NCI-H2227 treated with DMSO at 0.1 percent for 48 hours (cell line): ENCODE results near the gene RHBG.
"Not testable (repeated sequence)": the region's sequence is repeated elsewhere in the genome, so short reads cannot be mapped to it uniquely, and the experiment has no call there.

Experiments used
- DNase-seq: peaks from one replicate; lab custom pipeline; 2025; lab: John Stamatoyannopoulos, UW

RHBG gene, protein sequence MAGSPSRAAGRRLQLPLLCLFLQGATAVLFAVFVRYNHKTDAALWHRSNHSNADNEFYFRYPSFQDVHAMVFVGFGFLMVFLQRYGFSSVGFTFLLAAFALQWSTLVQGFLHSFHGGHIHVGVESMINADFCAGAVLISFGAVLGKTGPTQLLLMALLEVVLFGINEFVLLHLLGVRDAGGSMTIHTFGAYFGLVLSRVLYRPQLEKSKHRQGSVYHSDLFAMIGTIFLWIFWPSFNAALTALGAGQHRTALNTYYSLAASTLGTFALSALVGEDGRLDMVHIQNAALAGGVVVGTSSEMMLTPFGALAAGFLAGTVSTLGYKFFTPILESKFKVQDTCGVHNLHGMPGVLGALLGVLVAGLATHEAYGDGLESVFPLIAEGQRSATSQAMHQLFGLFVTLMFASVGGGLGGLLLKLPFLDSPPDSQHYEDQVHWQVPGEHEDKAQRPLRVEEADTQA

DNA sequence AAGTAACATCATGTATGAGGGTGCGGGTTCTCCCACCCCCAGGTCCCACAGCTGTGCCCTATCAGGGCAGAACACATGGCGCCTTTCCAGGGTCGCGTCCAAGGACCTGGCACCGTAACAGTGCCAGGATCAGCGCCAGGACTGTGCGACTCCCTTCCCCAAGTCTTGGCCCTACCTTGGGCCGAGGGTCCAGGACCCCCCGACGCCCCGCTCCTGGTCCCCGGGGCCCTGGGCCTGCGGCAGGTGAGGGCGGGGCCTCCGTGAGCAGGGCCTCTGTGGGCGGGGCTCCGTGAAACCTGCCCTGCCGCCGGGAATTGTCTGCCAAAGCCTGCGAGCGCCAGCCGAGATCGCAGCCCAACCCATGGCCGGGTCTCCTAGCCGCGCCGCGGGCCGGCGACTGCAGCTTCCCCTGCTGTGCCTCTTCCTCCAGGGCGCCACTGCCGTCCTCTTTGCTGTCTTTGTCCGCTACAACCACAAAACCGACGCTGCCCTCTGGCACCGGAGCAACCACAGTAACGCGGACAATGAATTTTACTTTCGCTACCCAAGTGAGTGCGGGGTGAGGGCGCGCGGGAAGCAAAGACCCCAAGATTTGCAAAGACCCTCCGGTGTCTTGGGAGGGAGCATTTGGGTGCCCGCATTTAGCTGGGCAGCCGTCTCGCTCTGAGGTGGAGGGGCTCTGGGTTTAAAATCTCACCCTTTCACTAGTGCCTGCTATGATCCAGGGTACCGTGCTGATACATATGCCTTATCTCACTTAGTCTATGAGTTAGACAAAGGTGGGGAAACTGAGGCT, at the start of gene RHBG:
RHBG (plus strand) TSS at position 323 of the 796 bp plus-strand sequence; CDS start at position 362, 39 bp downstream.
- DNase-seq: no peak

DNA sequence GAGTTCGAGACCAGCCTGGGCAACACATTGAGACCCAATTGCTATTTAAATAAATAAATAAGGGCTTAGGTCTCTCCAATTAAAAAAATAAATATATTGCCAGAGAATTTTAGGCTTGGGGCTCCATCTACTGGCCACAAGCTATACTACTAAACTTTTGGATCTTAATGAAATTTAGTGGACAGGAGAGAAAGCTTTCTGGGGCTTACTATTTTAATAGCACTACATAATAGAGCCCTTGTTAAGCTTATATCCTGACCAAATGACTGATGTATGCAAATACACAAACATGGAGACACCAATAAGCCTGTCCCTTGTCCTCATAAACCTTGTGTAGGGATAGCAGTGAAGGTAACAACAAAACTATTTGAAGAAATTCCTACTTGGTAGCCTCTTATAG, 49.3 kb upstream of the RHBG start:
- DNase-seq: no peak

DNA sequence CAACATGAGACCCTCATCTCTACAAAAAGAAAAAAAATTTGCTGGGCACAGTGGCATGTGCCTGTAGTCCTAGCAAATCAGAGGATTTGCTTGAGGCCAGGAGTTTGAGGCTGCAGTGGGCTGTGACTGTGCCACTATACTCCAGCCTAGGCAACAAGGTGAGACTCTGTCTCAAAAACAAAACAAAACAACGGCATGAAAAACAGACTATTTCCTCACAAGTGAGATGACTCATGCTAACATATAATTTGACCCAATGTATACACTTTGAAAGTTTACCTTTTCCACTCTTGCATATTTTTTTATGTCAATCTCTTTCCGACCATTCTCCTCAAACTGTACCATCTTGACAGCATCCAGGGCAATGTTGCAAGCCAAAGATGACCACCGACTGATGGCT, 48.5 kb upstream of the RHBG start:
- no peak for DNase-seq

DNA sequence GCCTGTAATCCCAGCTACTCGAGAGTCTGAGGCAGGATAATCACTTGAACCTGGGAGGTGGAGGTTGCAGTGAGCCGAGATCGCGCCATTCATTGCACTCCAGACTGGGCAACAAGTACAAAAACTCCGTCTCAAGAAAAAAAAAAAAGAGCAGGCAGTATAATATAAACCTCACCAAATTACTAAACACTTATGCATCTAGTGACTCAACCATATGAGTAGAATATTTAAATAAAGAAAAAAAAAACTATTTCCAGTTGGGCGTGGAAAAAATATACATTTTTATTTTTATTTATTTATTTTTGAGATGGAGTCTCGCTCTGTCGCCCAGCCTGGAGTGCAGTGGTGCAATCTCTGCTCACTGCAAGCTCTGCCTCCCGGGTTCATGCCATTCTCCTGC, 45.8 kb upstream of the RHBG start:
- DNase-seq: not testable (repeated sequence)

DNA sequence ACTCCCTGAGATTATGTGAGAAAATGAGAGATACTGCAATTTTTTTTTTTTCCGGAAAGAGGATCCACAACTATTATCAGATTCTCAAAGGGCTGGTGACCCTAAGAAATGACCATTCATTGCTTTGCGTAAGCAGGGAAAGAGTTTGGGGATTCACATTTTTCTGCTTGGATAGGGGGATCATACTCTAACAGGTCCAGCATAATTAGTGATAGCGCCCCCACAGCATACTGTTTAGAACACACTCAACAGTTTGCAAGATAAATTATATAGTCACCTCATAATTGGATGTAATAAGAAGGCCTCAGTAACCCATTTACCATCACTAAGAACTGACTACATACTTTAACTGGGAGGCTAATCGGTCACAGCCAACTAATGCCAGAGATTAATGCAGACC, 32.8 kb upstream of the RHBG start:
- no peak for DNase-seq

DNA sequence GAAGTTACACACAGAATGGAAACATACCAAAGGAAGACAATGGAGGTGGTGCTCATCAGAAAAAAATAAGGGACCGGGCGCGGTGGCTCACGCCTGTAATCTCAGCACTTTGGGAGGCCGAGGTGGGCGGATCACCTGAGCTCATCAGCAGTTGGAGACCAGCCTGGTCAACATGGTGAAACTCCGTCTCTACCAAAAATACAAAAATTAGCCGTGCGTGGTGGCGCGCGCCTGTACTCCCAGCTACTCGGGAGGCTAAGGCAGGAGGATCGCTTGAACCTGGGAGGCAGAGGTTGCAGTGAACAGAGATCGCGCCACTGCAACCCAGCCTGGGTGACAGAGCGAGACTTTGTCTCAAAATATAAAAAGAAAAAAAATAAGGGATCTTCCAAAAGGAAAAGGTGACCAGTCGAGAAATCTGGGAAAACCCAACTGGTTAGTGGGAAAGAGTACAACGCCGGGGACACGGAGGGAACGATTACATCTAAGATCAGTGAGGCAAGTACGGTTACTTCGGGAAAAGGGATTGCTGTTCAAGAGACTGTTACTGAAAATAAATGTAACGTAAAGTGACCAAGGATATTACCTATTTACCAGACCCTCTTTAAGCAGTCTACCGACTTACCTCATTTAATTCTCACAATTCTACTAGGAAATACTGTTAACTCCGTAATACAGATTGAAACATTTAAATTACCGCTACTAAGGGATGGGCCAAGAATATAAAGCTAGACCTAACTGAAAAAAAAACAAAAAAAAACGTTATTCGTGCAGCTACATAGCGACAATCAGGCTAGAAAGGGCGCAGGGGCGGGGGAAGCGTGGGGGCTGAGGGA, 31.7 kb upstream of the RHBG start:
- no peak for DNase-seq

DNA sequence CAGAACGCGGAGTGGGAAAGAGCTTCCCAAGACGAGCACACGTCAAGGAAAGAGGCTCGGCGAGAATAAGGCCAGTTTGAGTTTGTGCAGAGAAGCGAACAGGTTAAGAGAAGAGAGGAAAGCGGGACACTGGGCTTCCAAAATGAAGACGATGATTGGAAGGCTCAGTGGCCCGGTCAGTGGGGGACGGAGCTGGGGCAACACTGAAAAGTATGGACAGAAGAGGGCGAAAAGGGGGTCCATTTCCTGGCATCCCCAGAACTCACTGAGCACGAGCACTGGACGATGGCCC, 31.2 kb upstream of the RHBG start:
- DNase-seq: no peak

DNA sequence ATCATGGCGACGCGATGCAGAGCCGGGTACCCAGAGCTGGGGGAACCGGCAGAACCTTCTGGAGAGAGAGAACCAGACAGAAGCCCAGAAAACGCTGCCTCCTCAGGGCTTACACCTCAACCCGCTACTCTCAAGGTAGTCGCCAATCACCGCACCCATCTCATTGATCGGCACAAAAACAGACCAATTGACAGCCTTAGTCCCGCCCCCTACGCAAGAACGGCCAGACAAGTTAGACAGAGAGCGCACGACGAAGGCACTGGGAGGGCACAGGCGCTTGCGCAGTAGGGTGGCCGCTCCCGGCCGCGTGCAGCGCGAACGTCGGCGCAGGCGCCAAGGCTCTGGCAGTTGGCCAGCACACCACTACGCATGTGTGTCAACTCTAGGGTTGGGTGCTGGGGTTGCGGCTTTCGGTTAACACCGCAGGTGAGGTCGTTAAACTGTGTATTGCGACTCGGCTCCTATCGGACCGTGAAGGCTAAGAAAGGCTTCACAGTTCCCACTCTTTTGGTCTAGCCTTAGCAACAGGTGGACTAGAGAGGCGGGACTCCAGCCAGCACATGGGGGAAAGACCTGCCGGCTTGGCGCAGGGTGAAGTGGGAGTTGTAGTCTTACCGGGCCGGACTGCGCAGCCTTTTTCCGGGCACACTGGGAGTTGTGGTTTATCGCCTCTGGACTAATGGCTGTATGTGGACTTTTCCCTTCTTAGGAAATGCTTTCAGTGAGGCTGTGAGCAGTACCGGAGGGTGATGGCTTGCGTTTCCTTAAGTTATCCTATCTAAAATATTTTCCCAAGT, 30.6 kb upstream of the RHBG start, which contains the start of the genes CCT3 and TSACC:
CCT3 (minus strand) TSS at position 113 of the 797 bp plus-strand sequence; CDS start at position 5, 108 bp downstream.
TSACC (plus strand) TSS at position 347 of the 797 bp plus-strand sequence. CDS start 1,232 bp downstream, outside the sequence.
- peak; percentile 99 for DNase-seq

DNA sequence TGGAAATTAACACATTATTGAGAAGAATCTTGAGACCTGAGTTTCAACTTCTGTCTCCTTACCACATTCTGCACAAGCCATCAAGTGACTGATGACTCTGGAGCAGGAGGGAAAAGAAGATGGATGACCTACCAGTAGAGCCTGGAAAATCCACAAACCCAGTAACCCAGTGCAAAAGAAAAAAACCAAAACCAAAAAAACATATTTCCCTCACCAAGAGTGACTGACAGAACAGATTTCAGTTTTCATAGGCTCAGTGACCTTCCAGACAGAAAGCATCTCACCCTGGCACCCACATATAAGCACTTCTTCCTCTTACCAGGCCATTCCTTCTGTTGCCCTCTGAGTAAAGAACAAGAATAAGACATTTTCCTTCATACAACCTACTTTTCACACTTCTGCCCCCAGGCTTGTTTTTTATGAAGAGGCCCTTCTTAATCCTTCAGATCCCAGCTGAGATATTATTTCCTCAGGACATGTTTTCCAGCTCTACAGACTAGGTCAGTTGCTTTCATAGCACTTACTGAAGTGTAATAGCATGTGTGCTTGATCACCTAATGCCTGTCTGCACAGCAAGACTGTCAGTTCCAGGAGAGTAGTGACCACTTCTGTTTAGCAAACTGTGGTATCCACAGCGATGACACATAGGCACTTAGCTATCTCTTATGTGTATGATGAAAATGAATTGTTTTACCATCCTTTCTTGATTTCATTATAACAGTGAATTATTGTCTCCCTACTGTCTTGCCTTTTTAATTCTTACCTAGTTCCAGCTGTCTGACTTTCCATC, 26.6 kb upstream of the RHBG start:
- DNase-seq: no peak

DNA sequence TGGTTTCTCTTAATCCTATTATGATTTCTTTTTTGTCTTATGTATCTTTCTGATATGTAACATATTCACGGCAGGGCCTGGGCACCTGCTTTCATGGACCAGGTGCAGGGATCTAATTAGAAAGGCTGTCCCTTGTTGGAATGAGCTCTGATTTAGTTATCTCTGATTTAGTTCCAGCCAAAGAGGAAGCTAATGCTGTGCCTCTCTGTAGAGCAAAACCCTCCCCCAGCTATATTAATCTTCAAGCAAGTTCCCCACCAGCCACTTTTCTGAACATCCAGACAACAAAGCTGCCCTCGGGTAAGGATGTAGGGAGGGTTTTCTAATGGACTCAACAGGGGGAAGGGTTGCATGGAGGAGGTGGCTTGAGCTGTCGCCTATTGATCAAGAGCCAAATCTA, 24.6 kb upstream of the RHBG start:
- DNase-seq: no peak

DNA sequence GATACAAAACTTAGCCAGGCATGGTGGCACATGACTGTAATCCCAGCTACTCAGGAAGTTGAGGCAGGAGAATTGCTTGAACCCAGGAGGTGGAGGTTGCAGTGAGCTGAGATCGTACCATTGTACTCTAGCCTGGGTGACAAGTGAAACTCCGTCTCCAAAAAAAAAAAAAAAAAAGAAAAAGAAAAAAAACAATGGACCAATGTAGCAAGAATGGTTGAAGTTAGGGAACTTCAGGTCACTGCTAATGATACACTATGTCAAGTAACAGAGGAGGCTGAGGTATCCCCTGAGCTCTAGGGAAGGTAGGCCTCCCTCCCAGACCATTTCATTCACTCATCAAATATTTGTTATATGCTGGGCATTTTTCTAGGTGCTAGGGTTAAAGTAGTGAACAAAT, 23.0 kb upstream of the RHBG start:
- DNase-seq: not testable (repeated sequence)

DNA sequence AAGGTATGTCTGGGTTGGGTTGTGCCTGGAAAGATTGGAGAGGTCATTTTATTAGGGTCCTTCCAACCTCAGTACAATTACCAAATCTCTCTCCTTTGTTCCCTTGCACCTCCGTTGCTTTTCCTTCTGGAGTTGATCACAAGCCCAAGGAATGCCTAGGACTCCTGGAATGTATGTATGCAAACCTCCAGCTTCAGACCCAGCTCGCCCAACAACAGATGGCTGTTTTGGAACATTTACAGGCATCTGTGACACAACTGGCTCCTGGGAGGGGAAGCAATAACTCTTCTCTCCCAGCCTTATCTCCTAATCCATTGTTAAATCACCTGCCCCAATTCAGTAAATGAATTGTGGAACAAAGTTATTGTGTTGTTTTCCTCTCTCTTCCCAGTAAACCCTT, 22.4 kb upstream of the RHBG start:
- DNase-seq: no peak

DNA sequence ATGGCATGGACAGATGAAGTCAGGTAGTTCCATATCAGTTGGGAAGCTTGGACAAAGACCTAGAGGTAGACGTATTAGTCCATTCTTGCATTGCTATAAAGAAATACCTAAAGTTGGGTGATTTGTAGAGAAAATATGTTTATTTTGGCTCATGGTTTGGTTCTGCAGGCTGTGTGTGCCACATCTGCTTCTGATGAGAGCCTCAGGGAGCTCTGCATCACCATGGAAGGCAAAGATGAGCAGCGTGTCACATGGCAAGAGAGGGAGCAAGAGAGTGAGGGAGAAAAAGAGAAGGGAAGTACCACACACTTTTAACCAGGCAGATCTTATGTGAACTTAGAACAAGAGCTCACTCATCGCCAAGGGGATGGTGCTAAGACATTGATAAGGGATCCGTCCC, 21.7 kb upstream of the RHBG start:
- no peak for DNase-seq

DNA sequence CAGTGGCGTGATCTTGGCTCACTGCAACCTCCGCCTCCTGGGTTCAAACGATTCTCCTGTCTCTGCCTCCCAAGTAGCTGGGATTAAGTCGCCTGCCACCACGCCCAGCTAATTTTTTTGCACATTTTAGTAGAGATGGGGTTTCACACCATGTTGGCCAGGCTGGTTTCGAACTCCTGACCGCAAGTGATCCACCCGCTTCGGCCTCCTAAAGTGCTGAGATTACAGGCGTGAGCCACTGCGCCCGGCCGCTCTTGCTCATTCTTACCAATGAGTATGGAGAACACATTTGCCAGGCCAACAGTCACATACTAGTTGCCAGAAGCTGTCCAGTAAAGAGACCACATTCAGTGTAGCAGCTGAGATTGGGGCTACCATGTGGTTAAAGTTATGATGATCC, 16.5 kb upstream of the RHBG start:
- not testable (repeated sequence) for DNase-seq

DNA sequence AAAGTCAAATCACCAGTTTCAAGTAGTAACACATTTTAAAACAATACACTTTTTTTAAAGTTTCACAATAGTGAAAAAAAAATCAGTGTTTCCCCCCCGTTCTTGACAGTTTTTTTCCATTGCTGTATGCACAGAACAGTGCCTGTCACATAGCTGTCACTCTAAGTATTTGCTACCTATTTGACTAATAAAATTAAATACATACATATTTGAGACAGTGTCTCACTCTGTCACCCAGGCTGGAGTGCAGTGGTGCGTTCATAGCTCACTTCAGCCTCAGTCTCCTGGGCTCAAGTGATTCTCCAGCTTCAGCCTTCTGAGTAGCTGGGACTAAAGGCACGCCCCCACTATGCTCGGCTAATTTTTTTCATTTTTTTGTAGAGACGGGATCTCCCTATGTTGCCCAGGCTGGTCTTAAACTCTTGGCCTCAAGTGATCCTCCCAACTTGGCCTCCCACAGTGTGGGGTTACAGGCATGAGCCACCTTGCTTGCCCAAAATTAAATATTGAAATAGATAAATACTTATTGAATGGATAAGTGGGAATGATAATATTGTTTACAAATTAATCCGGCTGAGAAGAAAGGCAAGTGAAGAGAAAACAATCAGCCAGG, 12.6 kb upstream of the RHBG start:
- DNase-seq: no peak

DNA sequence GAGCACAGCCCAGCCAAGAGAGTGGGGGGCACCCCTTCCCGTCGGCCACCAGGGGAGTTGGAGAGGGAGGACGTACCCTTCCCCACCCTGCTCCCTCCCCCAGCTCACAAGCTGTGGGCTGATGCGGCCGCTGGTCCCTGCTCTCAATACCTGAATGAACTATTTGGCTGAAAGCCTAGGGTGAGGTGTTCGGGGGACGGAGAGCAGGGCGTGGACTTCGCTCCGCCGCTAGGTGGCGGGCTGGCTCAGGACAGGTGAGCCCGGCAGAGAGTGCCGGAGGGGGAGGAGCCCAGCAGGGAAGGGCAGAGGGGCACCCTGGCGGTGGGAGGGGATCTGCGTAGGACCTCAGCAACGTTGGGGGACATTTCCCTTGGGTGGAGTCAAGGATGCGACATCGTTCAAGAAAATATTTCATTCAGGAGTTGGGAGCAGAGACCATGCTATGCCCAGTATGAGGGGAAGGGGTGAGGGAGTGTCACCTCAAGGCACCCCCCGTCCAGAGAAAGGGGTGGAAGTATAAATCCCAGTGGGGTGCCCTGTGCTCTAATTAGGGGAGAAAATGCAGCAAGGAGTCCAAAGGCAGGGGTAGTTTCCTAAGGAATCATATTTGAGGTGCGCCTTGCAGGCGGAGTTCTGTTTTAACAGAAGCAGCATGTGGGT, 12.0 kb upstream of the RHBG start:
- peak; percentile 40 for DNase-seq

DNA sequence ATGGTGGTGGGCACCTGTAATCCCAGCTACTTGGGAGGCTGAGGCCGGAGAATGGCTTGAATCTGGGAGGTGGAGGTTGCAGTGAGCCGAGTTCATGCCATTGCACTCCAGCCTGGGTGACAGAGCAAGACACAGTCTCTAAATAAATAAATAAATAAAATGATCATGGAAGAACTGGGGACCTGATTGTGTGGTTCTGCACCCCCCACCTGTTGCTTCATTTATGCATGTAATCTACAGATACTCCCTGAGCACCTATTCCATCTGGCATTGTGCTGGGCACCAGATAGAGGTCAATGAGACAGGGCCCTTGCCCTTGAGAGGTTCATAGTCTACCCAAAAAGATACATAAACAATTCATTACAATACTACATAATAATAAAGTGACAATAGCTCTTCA, 11.0 kb upstream of the RHBG start:
- DNase-seq: no peak

DNA sequence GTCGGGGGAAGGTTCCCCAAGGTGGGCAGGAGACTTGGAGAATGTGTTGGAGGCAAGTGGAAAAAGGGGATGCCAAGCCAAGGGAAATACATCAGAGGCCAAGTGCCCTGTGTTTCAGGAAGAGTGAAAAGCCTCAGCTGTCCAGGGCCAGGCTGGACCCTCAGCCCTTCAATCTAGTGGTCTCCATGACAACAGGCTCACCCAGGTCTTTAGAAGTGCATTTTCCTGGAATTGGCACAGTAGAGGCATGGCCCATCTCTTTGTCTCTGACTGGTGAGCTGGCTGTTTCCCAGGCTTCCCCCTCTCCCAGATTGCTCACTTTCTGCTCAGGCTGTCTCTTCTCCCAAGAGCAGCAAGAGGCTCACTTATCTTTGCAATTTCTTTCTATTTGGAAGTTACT, 10.4 kb upstream of the RHBG start:
- DNase-seq: peak; percentile 18

DNA sequence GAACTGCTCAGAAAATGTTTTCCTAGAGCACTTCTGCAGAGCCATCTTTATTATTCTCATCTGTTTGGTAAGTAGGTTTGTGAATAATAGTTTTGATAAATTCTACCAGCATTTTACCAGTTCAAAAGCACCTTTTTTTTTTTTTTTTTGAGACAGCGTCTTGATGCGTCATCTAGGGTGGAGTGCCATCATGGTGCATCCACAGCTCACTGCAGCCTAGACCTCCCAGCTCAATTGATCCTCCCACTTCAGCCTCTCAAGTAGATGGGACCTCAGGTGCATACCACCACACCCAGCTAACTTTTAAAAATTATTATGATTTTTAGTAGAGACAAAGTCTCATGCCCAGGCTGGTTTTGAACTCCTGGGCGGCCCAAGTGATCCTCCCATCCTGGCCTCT, 9.8 kb upstream of the RHBG start:
- DNase-seq: no peak

DNA sequence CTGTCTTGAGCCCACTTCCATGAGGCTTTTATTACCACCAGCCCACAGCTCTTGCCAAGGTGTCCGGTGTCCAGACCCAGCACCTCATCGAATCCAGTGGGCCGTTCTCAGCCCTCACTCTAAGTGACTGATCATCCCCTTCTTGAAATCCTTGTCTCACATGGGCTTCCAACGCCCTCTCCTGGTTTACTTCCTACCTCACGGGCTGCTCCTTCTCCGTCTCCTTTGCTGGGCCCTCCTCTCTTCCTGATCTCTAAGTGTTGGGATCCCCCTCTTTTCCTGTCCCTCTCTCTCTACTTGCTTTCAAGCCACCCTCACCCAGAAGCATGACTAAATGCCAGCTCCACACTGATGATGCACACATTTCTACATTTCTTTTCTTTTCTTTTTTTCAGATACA, 9.0 kb upstream of the RHBG start:
- DNase-seq: no peak
